ENCODE results near the gene NRP1. TPM values are rescaled to one million over a fixed set of nuclear protein-coding genes. Genes with fewer than 3 reads are reported as not detected.

NRP1 gene
- total RNA-seq, 1 experiment from 2014 or later = 3.0 TPM

DNA sequence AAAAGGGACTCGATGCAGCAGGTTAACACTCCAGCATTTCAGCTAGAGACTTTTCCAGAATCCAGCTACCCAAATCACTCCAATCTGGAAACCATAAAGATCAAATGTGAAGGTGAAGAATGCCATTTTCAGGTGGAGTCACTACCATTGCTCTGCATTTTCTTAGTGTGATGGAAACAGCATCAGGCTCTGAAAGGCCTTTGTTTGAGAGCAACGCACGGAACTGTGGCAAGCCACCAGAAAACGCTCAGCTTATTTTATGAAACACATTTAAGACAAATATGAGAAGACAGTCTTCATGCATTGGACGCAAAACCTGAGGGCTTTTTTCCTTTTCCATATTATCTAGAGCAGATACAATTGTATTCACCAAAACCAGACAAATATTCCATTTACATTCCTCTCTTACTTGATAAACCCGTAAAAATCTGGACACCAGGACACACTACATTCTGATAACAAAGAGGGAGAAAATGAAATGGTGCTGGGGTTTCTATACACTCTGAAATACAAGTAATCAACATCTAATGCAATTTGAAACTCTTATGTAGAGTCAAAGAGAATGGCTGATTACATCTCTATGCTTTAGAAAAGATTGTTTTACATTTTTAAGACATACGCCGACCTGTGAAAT, 99.1 kb downstream of the NRP1 start (continued):
- TF ChIP-seq, protein P1, sequence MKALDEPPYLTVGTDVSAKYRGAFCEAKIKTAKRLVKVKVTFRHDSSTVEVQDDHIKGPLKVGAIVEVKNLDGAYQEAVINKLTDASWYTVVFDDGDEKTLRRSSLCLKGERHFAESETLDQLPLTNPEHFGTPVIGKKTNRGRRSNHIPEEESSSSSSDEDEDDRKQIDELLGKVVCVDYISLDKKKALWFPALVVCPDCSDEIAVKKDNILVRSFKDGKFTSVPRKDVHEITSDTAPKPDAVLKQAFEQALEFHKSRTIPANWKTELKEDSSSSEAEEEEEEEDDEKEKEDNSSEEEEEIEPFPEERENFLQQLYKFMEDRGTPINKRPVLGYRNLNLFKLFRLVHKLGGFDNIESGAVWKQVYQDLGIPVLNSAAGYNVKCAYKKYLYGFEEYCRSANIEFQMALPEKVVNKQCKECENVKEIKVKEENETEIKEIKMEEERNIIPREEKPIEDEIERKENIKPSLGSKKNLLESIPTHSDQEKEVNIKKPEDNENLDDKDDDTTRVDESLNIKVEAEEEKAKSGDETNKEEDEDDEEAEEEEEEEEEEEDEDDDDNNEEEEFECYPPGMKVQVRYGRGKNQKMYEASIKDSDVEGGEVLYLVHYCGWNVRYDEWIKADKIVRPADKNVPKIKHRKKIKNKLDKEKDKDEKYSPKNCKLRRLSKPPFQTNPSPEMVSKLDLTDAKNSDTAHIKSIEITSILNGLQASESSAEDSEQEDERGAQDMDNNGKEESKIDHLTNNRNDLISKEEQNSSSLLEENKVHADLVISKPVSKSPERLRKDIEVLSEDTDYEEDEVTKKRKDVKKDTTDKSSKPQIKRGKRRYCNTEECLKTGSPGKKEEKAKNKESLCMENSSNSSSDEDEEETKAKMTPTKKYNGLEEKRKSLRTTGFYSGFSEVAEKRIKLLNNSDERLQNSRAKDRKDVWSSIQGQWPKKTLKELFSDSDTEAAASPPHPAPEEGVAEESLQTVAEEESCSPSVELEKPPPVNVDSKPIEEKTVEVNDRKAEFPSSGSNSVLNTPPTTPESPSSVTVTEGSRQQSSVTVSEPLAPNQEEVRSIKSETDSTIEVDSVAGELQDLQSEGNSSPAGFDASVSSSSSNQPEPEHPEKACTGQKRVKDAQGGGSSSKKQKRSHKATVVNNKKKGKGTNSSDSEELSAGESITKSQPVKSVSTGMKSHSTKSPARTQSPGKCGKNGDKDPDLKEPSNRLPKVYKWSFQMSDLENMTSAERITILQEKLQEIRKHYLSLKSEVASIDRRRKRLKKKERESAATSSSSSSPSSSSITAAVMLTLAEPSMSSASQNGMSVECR (CRISPR knock-in tag; IDR thresholded peaks at IDR 0.05; ENCODE audit: borderline replicate concordance) = no peak
- TF ChIP-seq, protein P2, sequence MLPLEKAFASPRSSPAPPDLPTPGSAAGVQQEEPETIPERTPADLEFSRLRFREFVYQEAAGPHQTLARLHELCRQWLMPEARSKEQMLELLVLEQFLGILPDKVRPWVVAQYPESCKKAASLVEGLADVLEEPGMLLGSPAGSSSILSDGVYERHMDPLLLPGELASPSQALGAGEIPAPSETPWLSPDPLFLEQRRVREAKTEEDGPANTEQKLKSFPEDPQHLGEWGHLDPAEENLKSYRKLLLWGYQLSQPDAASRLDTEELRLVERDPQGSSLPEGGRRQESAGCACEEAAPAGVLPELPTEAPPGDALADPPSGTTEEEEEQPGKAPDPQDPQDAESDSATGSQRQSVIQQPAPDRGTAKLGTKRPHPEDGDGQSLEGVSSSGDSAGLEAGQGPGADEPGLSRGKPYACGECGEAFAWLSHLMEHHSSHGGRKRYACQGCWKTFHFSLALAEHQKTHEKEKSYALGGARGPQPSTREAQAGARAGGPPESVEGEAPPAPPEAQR (CRISPR knock-in tag; IDR thresholded peaks at IDR 0.05) = no peak
- no peak for TF ChIP-seq HMGA2 (CRISPR knock-in tag; IDR thresholded peaks at IDR 0.05)
- no peak for TF ChIP-seq EMX1 (CRISPR knock-in tag; IDR thresholded peaks at IDR 0.05)
- TF ChIP-seq, protein P3, sequence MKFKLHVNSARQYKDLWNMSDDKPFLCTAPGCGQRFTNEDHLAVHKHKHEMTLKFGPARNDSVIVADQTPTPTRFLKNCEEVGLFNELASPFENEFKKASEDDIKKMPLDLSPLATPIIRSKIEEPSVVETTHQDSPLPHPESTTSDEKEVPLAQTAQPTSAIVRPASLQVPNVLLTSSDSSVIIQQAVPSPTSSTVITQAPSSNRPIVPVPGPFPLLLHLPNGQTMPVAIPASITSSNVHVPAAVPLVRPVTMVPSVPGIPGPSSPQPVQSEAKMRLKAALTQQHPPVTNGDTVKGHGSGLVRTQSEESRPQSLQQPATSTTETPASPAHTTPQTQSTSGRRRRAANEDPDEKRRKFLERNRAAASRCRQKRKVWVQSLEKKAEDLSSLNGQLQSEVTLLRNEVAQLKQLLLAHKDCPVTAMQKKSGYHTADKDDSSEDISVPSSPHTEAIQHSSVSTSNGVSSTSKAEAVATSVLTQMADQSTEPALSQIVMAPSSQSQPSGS (CRISPR knock-in tag; IDR thresholded peaks at IDR 0.05; ENCODE audit: borderline replicate concordance, low read depth) = no peak

DNA sequence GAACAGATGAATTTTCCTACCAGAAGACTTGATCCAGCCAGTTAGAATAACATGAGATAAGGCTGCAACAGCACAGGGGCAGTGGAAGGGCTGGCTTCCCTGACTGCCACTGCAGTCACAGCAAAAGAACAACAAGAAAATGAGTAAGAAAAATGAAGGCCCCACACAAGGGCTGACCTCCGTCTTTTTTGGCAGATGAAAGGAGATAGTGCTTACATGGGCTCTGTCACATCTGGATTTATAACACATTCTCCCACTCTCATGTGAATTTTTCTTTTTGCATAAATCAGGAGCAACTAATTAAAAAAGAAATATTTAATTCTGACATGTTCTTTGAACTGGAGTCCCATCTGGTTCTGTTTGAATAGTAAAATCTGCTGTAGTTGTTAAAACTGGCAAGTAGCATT, 99.6 kb downstream of the NRP1 start:
- Mint-ChIP-seq H3K27me3 (ENCODE audit: low read depth) (no peaks in the 10 kb centered on the region), H3K36me3 (no peaks in the 10 kb centered on the region), H3K4me1 (peaks cover 14% of the 10 kb centered on the region), H3K27ac (peak overlapping the region; percentile 10; the same call in 1 of the 2 replicates), H3K9me3 (no peaks in the 10 kb centered on the region), H3K4me3 (no peak overlapping the region)
- ChIA-PET CTCF (no interaction called here), POLR2A (no interaction called here)
- ATAC-seq = no peak
- no peak for DNase-seq (ENCODE audit: low spot score)
- TF ChIP-seq PRRX2 (CRISPR knock-in tag; IDR thresholded peaks at IDR 0.05) = no peak
- TF ChIP-seq, protein P1 (CRISPR knock-in tag; IDR thresholded peaks at IDR 0.05; ENCODE audit: borderline replicate concordance) = no peak
- no peak for TF ChIP-seq ZNF396 (CRISPR knock-in tag; IDR thresholded peaks at IDR 0.05; ENCODE audit: borderline replicate concordance)
- TF ChIP-seq TP53 (CRISPR knock-in tag; IDR thresholded peaks at IDR 0.05) = no peak
- TF ChIP-seq, protein P4, sequence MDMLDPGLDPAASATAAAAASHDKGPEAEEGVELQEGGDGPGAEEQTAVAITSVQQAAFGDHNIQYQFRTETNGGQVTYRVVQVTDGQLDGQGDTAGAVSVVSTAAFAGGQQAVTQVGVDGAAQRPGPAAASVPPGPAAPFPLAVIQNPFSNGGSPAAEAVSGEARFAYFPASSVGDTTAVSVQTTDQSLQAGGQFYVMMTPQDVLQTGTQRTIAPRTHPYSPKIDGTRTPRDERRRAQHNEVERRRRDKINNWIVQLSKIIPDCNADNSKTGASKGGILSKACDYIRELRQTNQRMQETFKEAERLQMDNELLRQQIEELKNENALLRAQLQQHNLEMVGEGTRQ (CRISPR knock-in tag; IDR thresholded peaks at IDR 0.05) = no peak
- TF ChIP-seq, protein P5, sequence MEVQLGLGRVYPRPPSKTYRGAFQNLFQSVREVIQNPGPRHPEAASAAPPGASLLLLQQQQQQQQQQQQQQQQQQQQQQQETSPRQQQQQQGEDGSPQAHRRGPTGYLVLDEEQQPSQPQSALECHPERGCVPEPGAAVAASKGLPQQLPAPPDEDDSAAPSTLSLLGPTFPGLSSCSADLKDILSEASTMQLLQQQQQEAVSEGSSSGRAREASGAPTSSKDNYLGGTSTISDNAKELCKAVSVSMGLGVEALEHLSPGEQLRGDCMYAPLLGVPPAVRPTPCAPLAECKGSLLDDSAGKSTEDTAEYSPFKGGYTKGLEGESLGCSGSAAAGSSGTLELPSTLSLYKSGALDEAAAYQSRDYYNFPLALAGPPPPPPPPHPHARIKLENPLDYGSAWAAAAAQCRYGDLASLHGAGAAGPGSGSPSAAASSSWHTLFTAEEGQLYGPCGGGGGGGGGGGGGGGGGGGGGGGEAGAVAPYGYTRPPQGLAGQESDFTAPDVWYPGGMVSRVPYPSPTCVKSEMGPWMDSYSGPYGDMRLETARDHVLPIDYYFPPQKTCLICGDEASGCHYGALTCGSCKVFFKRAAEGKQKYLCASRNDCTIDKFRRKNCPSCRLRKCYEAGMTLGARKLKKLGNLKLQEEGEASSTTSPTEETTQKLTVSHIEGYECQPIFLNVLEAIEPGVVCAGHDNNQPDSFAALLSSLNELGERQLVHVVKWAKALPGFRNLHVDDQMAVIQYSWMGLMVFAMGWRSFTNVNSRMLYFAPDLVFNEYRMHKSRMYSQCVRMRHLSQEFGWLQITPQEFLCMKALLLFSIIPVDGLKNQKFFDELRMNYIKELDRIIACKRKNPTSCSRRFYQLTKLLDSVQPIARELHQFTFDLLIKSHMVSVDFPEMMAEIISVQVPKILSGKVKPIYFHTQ (CRISPR knock-in tag; IDR thresholded peaks at IDR 0.05) = no peak
- TF ChIP-seq MXD4 (CRISPR knock-in tag; IDR thresholded peaks at IDR 0.05; ENCODE audit: borderline replicate concordance) = no peak
- no peak for TF ChIP-seq ZNF263 (CRISPR knock-in tag; IDR thresholded peaks at IDR 0.05; ENCODE audit: low read depth)
- no peak for TF ChIP-seq ZNF219 (CRISPR knock-in tag; IDR thresholded peaks at IDR 0.05; ENCODE audit: borderline replicate concordance)
- TF ChIP-seq MYBL2 (CRISPR knock-in tag; IDR thresholded peaks at IDR 0.05) = no peak
- TF ChIP-seq NR1H2 (CRISPR knock-in tag; IDR thresholded peaks at IDR 0.05) = no peak
- TF ChIP-seq, protein P6, sequence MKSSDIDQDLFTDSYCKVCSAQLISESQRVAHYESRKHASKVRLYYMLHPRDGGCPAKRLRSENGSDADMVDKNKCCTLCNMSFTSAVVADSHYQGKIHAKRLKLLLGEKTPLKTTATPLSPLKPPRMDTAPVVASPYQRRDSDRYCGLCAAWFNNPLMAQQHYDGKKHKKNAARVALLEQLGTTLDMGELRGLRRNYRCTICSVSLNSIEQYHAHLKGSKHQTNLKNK (CRISPR knock-in tag; IDR thresholded peaks at IDR 0.05) = no peak

Measured in WTC11 (cell line).